Loucy (cell line): Measurements from ENCODE around the gene TAF3.

Experiments
- EZH2phosphoT487 ChIP-seq: fragments of 200-600 bp; IDR thresholded peaks from 2 replicates; pipeline ENCODE4 v1.6.1; 2018; ENCODE audit warnings: antibody characterized with exemption, mild to moderate bottlenecking, moderate library complexity, borderline replicate concordance
- TF ChIP-seq, protein P1 (sequence below): fragments of 200-600 bp; sonication (generic); conservative IDR thresholded peaks from 2 replicates; pipeline ENCODE4 v1.5.1; 2014; ENCODE audit warnings: mild to moderate bottlenecking, antibody characterized with exemption, low read length

DNA sequence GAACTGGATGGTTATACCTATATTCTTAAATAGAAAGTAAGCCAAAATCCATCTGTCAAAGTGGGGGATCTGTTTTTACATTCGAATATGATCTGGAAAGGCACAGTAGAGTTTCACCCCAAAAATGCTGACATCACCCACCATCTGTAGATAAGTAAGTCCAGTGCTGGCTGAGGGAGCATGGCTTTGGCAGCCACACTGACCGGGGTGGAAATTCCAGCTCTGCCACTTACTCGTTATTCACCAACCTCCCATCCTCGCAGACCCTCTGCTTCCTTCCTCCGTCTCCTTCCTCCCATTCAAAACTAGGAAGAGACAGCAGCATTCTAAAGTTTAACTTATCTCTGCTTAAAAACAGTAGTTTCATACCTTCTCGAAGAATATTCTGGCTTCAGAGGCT, 151.3 kb downstream of the TAF3 start:
- TF ChIP-seq, protein P1, sequence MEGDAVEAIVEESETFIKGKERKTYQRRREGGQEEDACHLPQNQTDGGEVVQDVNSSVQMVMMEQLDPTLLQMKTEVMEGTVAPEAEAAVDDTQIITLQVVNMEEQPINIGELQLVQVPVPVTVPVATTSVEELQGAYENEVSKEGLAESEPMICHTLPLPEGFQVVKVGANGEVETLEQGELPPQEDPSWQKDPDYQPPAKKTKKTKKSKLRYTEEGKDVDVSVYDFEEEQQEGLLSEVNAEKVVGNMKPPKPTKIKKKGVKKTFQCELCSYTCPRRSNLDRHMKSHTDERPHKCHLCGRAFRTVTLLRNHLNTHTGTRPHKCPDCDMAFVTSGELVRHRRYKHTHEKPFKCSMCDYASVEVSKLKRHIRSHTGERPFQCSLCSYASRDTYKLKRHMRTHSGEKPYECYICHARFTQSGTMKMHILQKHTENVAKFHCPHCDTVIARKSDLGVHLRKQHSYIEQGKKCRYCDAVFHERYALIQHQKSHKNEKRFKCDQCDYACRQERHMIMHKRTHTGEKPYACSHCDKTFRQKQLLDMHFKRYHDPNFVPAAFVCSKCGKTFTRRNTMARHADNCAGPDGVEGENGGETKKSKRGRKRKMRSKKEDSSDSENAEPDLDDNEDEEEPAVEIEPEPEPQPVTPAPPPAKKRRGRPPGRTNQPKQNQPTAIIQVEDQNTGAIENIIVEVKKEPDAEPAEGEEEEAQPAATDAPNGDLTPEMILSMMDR = no peak
- TF ChIP-seq EZH2phosphoT487 = no peak
